ENCODE data around the gene PPP2R2D. TPM values are rescaled to one million over a fixed set of nuclear protein-coding genes. Genes with fewer than 3 reads are reported as not detected.
A peak's percentile ranks its signal among the peaks of the same experiment; 100 is the strongest.

PPP2R2D gene
- total RNA-seq, 2 donors from 2014 or later, result 35.5 to 37.5 TPM

- no peak overlapping the region for H3K27ac ChIP-seq (ENCODE audit: low read depth, low read length)
- Mint-ChIP-seq H3K9me3 (peaks cover 25% of the 10 kb centered on the region), H3K4me1 (peaks cover 47% of the 10 kb centered on the region), H3K36me3 (ENCODE audit: low read depth) (peaks cover 28% of the 10 kb centered on the region), H3K27ac (no peak overlapping the region), H3K4me3 (no peak overlapping the region), H3K27me3 (ENCODE audit: insufficient read depth) (no peaks in the 10 kb centered on the region)
- H3K4me1 ChIP-seq (ENCODE audit: control insufficient read depth, insufficient read depth, low read length), result peaks cover 13% of the 10 kb centered on the region
- no peak overlapping the region for H3K4me3 ChIP-seq (ENCODE audit: low read length)
- peak; percentile 30 for DNase-seq
- no peaks in the 10 kb centered on the region for H3K27me3 ChIP-seq (ENCODE audit: control insufficient read depth, insufficient read depth, low read length, poor library complexity, severe bottlenecking)
- H3K9me3 ChIP-seq (ENCODE audit: control insufficient read depth, low read length), result peaks cover 23% of the 10 kb centered on the region
- 94 to 96% methylated on average over 8 to 10 of the region's 10 CpGs for WGBS, 2 experiments (ENCODE audit: insufficient coverage in 1 of 2, insufficient read length in 1 of 2)
- no peak for TF ChIP-seq CTCF (conservative IDR thresholded peaks at IDR 0.05)
- peaks cover 19% of the 10 kb centered on the region for H3K36me3 ChIP-seq (ENCODE audit: control insufficient read depth, insufficient read depth, low read length)
- H3K9ac ChIP-seq (ENCODE audit: extremely low read depth, low read length, poor library complexity, severe bottlenecking), result no peak overlapping the region
Measured at GRCh38 chr10:131926253-131926652, 25.4 kb downstream of the PPP2R2D start.

GRCh38 chr10:131926743-131927595 lies 26.2 kb downstream of the PPP2R2D start:
- Histone ChIP-seq H3K27me3 (ENCODE audit: control insufficient read depth, insufficient read depth, low read length, poor library complexity, severe bottlenecking) (no peaks in the 10 kb centered on the region), H3K4me1 (ENCODE audit: control insufficient read depth, insufficient read depth, low read length) (peaks cover 13% of the 10 kb centered on the region), H3K27ac (ENCODE audit: low read depth, low read length) (peak overlapping the region; percentile 19), H3K4me3 (ENCODE audit: low read length) (no peak overlapping the region), H3K9me3 (ENCODE audit: control insufficient read depth, low read length) (peaks cover 23% of the 10 kb centered on the region), H3K9ac (ENCODE audit: extremely low read depth, low read length, poor library complexity, severe bottlenecking) (no peak overlapping the region), H3K36me3 (ENCODE audit: control insufficient read depth, insufficient read depth, low read length) (peaks cover 19% of the 10 kb centered on the region)
- H3K4me1 Mint-ChIP-seq, result peaks cover 44% of the 10 kb centered on the region
- 91 to 92% methylated on average over 18 to 28 of the region's 28 CpGs for WGBS, 2 experiments (ENCODE audit: insufficient coverage in 1 of 2, insufficient read length in 1 of 2)
- no peak for TF ChIP-seq CTCF (conservative IDR thresholded peaks at IDR 0.05)
- H3K4me3 Mint-ChIP-seq, result no peak overlapping the region
- peak; percentile 53 for DNase-seq
- H3K9me3 Mint-ChIP-seq, result peaks cover 27% of the 10 kb centered on the region
- H3K27ac Mint-ChIP-seq, result peak overlapping the region; percentile 70
- peaks cover 30% of the 10 kb centered on the region for H3K36me3 Mint-ChIP-seq (ENCODE audit: low read depth)
- H3K27me3 Mint-ChIP-seq (ENCODE audit: insufficient read depth), result no peaks in the 10 kb centered on the region

GRCh38 chr10:131928248-131929095 lies 27.7 kb downstream of the PPP2R2D start:
- Mint-ChIP-seq H3K9me3 (peaks cover 31% of the 10 kb centered on the region), H3K27me3 (ENCODE audit: insufficient read depth) (no peaks in the 10 kb centered on the region), H3K27ac (peak overlapping the region; percentile 82), H3K36me3 (ENCODE audit: low read depth) (peaks cover 27% of the 10 kb centered on the region), H3K4me1 (peaks cover 44% of the 10 kb centered on the region), H3K4me3 (peak overlapping the region; percentile 12)
- Histone ChIP-seq H3K27me3 (ENCODE audit: control insufficient read depth, insufficient read depth, low read length, poor library complexity, severe bottlenecking) (no peaks in the 10 kb centered on the region), H3K9ac (ENCODE audit: extremely low read depth, low read length, poor library complexity, severe bottlenecking) (peak overlapping the region; percentile 30), H3K4me3 (ENCODE audit: low read length) (peak overlapping the region; percentile 40), H3K4me1 (ENCODE audit: control insufficient read depth, insufficient read depth, low read length) (peaks cover 13% of the 10 kb centered on the region), H3K27ac (ENCODE audit: low read depth, low read length) (peak overlapping the region; percentile 62), H3K36me3 (ENCODE audit: control insufficient read depth, insufficient read depth, low read length) (peaks cover 28% of the 10 kb centered on the region), H3K9me3 (ENCODE audit: control insufficient read depth, low read length) (peaks cover 23% of the 10 kb centered on the region)
- peak; percentile 49 for DNase-seq
- TF ChIP-seq CTCF (conservative IDR thresholded peaks at IDR 0.05), result no peak
- WGBS, 2 experiments (ENCODE audit: insufficient coverage in 1 of 2, insufficient read length in 1 of 2), result 82 to 90% methylated on average over 15 to 18 of the region's 18 CpGs

Measured in endodermal cell (in vitro differentiated cells).